Ishikawa (cell line): ENCODE results near the gene LIMK1.

Experiments used
- MAX ChIP-seq: IDR thresholded peaks from 2 replicates; pipeline ENCODE4 v1.6.1; 2012
- NFIC ChIP-seq: IDR thresholded peaks from 2 replicates; pipeline ENCODE4 v1.6.1; 2012
- RAD21 ChIP-seq: IDR thresholded peaks from 2 replicates; pipeline ENCODE4 v1.6.1; 2012; ENCODE audit warnings: low read depth
- REST ChIP-seq: IDR thresholded peaks from 2 replicates; pipeline ENCODE4 v1.6.1; 2012; ENCODE audit warnings: low read depth, mild to moderate bottlenecking
- TCF12 ChIP-seq: IDR thresholded peaks from 2 replicates; pipeline ENCODE4 v1.6.1; 2012; ENCODE audit warnings: low read depth
- YY1 ChIP-seq: IDR thresholded peaks from 2 replicates; pipeline ENCODE4 v1.6.1; 2012; ENCODE audit warnings: low read depth
- ZBTB7A ChIP-seq: IDR thresholded peaks from 2 replicates; pipeline ENCODE4 v1.6.1; 2012; ENCODE audit warnings: low read depth

GRCh38 chr7:74126220-74126880, 42.7 kb downstream of the LIMK1 start:
- TF ChIP-seq YY1 = no peak
- no peak for TF ChIP-seq MAX
- TF ChIP-seq RAD21 = no peak
- no peak for TF ChIP-seq NFIC
- no peak for TF ChIP-seq TCF12
- no peak for TF ChIP-seq ZBTB7A
- TF ChIP-seq REST = no peak
